Breast epithelium (tissue), 3 donors: ENCODE results near the gene C9orf153.

Experiments
- CTCF ChIP-seq, 3 donors: fragments of 450-650 bp; IDR thresholded peaks; one replicate each; pipeline ENCODE4 v1.5.1; 2016 to 2017; ENCODE audit warnings: antibody characterized with exemption in 3 of 3, mild to moderate bottlenecking in 3 of 3, moderate library complexity in 3 of 3
- POLR2A ChIP-seq: fragments of 450-650 bp; IDR thresholded peaks from one replicate; pipeline ENCODE4 v1.6.1; 2016; ENCODE audit warnings: antibody characterized with exemption, mild to moderate bottlenecking, moderate library complexity
- POLR2AphosphoS5 ChIP-seq, 3 donors: sonication (generic); formaldehyde crosslinking; IDR thresholded peaks; one replicate each; pipeline ENCODE4 v1.6.1; 2017; ENCODE audit warnings: antibody characterized with exemption in 3 of 3

GRCh38 chr9:86288499-86289198, 29.2 kb upstream of the C9orf153 start:
- TF ChIP-seq CTCF (IDR thresholded peaks at IDR 0.05) (no peak), POLR2AphosphoS5 (IDR thresholded peaks at IDR 0.05) (no peak), POLR2A (no peak)
